ENCODE results near the gene CCDC159. TPM values are rescaled to one million over a fixed set of nuclear protein-coding genes. Genes with fewer than 3 reads are reported as not detected.

CCDC159 gene
- total RNA-seq, 2 experiments from 2014 or later = 36.2 to 40.7 TPM

- DNase-seq (no peak), ATAC-seq (ENCODE audit: low read depth) (no peak)
- Mint-ChIP-seq H3K9me3 (no peaks in the 10 kb centered on the region), H3K4me3 (no peak overlapping the region), H3K27me3 (no peaks in the 10 kb centered on the region), H3K27ac (no peak overlapping the region), H3K36me3 (no peaks in the 10 kb centered on the region), H3K4me1 (peaks cover 4% of the 10 kb centered on the region)
- POLR2A ChIA-PET = no interaction called here
Observed at GRCh38 chr19:11399667-11400066, 53.3 kb downstream of the CCDC159 start.

DNA sequence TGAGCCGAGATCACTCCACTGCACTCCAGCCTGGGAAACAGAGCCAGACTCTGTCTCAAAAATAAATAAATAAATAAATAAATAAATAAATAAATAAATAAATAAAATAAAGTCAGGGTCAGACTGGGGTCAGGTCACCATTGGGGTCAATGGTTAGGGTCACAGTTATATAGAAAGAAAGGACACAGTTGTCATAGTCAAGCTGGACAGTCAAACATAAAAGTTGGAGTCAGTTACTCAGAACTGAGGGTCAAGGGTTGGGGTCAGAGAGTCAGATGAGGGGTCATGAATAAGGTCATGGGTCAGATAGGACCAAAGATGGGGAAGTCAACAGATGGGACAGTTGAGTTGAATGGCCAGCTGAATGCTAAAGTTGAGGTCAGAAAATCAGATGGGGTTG is 54.5 kb downstream of the CCDC159 start:
- DNase-seq (no peak), ATAC-seq (ENCODE audit: low read depth) (no peak)
- Mint-ChIP-seq H3K36me3 (no peaks in the 10 kb centered on the region), H3K4me3 (no peak overlapping the region), H3K4me1 (peaks cover 2% of the 10 kb centered on the region), H3K9me3 (no peaks in the 10 kb centered on the region), H3K27ac (no peak overlapping the region), H3K27me3 (peaks cover 2% of the 10 kb centered on the region)
- POLR2A ChIA-PET = no interaction called here

DNA sequence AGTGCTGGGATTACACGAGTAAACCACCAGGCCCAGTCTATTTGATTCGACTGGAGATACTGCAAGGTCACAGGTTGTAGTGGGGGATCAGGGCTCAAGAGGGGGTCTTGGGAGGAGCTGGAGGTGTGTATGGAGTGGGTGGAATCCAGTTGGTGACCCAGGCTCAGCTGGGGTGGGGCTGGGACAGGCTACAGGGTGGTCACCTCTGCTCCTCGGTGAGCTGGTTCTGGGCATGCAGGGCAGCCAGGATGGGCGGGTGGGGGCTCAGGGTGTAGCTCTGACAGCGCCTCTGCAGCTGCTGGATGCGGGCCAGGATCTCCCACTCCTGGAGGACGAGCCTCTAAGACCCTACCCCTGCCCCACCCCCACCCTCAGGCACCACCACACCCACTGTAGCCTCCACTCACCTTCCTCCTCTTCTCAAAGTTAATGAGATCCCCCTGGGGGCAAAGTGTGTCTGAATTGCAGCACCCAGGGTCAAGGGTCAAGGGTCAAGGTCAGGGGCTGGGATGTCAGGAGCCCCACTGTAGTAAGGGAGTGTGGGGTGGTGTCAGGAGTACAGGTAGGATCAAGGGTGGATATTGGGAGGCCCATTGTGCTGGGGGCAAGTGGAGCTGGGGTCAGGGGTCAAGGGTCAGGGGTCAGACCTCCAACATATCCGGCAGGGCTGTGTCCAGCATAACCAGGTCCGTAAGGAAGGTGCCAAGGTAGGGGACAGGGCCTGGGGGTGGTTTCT is 55.7 kb downstream of the CCDC159 start:
- H3K9me3 Mint-ChIP-seq = no peaks in the 10 kb centered on the region
- no peak overlapping the region for H3K4me3 Mint-ChIP-seq
- POLR2A ChIA-PET = no interaction called here
- peaks cover 2% of the 10 kb centered on the region for H3K4me1 Mint-ChIP-seq
- no peak overlapping the region for H3K27ac Mint-ChIP-seq
- no peak for DNase-seq
- H3K36me3 Mint-ChIP-seq = no peaks in the 10 kb centered on the region
- H3K27me3 Mint-ChIP-seq = peaks cover 10% of the 10 kb centered on the region
- ATAC-seq (ENCODE audit: low read depth) = no peak

Other genes with a start within 250 kb of the CCDC159 start
- 10 to 100 TPM; 63.0 to 65.4 TPM for gene SPC24, start 190.7 kb upstream of the CCDC159 start, total RNA-seq
- 1 to 10 TPM; 5.3 to 7.9 TPM for gene KANK2, start 149.0 kb upstream of the CCDC159 start, total RNA-seq
- gene ANGPTL8, start 106.9 kb upstream of the CCDC159 start, total RNA-seq = not detected
- under 1 TPM; 0.43 to 0.72 TPM for gene DOCK6, start 84.0 kb upstream of the CCDC159 start, total RNA-seq
- not detected for gene TSPAN16, start 50.4 kb upstream of the CCDC159 start, total RNA-seq
- 10 to 100 TPM; 10.1 to 11.8 TPM for gene RAB3D, start 6.9 kb upstream of the CCDC159 start, total RNA-seq
- gene TMEM205, start 251 bp upstream of the CCDC159 start, total RNA-seq = 10 to 100 TPM; 29.4 to 35.2 TPM
- 1 to 10 TPM; 5.5 to 6.3 TPM for gene PLPPR2, start 8.9 kb downstream of the CCDC159 start, total RNA-seq
- gene SWSAP1, start 28.1 kb downstream of the CCDC159 start, total RNA-seq = 1 to 10 TPM; 3.0 to 3.3 TPM
- 1 to 10 TPM; 8.3 to 8.8 TPM for gene EPOR, start 37.8 kb downstream of the CCDC159 start, total RNA-seq
- not detected for gene RGL3, start 72.8 kb downstream of the CCDC159 start, total RNA-seq
- gene ODAD3, start 88.6 kb downstream of the CCDC159 start, total RNA-seq = not detected
- gene PRKCSH, start 89.1 kb downstream of the CCDC159 start, total RNA-seq = 100 to 1,000 TPM; 297 to 310 TPM
- gene ELAVL3, start 134.5 kb downstream of the CCDC159 start, total RNA-seq = not detected
- 10 to 100 TPM; 21.1 to 21.8 TPM for gene ZNF653, start 159.3 kb downstream of the CCDC159 start, total RNA-seq
- gene ECSIT, start 182.6 kb downstream of the CCDC159 start, total RNA-seq = 10 to 100 TPM; 34.7 to 37.1 TPM
- not detected for gene CNN1, start 192.3 kb downstream of the CCDC159 start, total RNA-seq
- 10 to 100 TPM; 47.0 to 49.0 TPM for gene ELOF1, start 212.7 kb downstream of the CCDC159 start, total RNA-seq
- gene ACP5, start 231.1 kb downstream of the CCDC159 start, total RNA-seq = 10 to 100 TPM; 32.0 to 35.0 TPM

Data from activated naive CD8-positive, alpha-beta T cell treated with anti-CD3 and anti-CD28 coated beads, Interleukin-2, amount 10 ng/mL, durations not matched to agents 7 days and 5 days (primary cell).